OCI-LY1 (cell line): Measurements from ENCODE around the gene FRMD3.

Experiments
- EZH2 ChIP-seq: fragments of 200-600 bp; sonication (generic), shearing (Covaris generic); IDR thresholded peaks from 2 replicates; pipeline ENCODE4 v1.8.0; 2017; ENCODE audit warnings: borderline replicate concordance, mixed run types, mild to moderate bottlenecking, antibody characterized with exemption, low read length, moderate library complexity, mixed read lengths
- TF ChIP-seq, protein P1 (sequence below): fragments of 200-600 bp; sonication (generic), shearing (Covaris generic); IDR thresholded peaks from 2 replicates; pipeline ENCODE4 v1.5.1; 2017; ENCODE audit warnings: mild to moderate bottlenecking, antibody characterized with exemption, low read length, moderate library complexity, mixed read lengths

DNA sequence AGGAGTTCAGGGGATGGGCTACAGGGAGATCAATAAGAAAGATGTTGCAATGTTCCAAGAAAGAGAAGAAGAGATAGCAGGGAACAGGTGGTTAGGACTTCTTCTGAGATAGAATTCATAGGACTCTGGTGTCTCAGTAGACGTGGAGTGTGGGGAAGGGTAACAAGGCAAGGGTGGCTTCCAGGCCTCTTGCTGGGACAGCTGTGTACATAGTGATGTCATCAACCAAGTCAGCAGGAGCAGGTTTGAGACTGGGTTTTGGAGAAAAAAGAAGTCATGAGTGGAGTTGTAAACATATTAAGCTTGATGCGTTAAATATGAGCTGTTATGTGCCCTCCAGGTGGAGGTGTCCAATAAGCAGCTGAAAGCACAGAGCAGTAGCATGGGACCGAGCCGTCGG, 263.4 kb downstream of the FRMD3 start:
- TF ChIP-seq, protein P1, sequence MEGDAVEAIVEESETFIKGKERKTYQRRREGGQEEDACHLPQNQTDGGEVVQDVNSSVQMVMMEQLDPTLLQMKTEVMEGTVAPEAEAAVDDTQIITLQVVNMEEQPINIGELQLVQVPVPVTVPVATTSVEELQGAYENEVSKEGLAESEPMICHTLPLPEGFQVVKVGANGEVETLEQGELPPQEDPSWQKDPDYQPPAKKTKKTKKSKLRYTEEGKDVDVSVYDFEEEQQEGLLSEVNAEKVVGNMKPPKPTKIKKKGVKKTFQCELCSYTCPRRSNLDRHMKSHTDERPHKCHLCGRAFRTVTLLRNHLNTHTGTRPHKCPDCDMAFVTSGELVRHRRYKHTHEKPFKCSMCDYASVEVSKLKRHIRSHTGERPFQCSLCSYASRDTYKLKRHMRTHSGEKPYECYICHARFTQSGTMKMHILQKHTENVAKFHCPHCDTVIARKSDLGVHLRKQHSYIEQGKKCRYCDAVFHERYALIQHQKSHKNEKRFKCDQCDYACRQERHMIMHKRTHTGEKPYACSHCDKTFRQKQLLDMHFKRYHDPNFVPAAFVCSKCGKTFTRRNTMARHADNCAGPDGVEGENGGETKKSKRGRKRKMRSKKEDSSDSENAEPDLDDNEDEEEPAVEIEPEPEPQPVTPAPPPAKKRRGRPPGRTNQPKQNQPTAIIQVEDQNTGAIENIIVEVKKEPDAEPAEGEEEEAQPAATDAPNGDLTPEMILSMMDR = no peak
- no peak for TF ChIP-seq EZH2
